Measurements from ENCODE around the gene FAM83C.
"Not testable (repeated sequence)": the region's sequence is repeated elsewhere in the genome, so short reads cannot be mapped to it uniquely, and the experiment has no call there.

Gene FAM83C

GRCh38 chr20:35317416-35318210 lies 25.4 kb upstream of the FAM83C start:
- DNase-seq, result no peak

GRCh38 chr20:35316086-35316485 lies 23.9 kb upstream of the FAM83C start:
- DNase-seq, result no peak

DNA sequence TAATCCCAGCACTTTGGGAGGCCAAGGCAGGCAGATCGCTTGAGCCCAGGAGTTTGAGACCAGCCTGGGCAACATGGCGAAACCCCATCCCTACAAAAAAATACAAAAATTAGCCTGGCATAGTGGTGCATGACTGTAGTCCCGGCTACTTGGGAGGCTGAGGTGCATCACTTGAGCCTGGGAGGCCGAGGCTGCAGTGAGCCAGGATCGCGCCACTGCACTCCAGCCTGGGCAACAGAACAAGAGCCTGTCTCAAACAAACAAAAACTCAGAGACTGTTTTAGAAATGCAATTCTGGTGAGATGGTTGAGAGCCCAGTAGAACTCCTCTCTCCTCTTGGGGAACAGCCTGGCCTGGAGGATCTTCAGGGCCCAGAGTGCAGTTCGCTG lies 23.4 kb upstream of the FAM83C start:
- DNase-seq, result not testable (repeated sequence)

- DNase-seq, result no peak
Observed at GRCh38 chr20:35314816-35315631, 22.8 kb upstream of the FAM83C start.

GRCh38 chr20:35312318-35312717 lies 20.1 kb upstream of the FAM83C start:
- no peak for DNase-seq

DNA sequence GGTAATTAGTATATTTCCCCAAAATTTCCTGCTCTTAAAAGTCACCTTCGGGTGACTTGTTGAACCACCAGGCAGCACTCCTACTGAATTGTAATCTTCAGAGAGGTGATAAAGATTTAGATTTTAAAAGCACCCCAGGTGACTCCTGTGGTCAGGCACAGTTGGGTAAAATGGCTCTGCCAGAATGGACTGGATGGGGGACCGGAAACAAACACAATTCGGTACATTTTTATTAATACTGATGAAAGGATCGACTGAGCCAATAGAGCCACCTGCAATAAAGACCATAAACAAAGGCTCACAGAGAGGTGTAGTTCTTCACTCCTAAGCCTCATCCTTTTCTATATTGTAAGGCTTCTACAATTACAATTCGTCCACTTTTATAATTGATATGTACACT lies 19.6 kb upstream of the FAM83C start:
- DNase-seq, result no peak

- no peak for DNase-seq
Observed at GRCh38 chr20:35311409-35311808, 19.2 kb upstream of the FAM83C start.

GRCh38 chr20:35307666-35308653 lies 15.7 kb upstream of the FAM83C start:
- no peak for DNase-seq

DNA sequence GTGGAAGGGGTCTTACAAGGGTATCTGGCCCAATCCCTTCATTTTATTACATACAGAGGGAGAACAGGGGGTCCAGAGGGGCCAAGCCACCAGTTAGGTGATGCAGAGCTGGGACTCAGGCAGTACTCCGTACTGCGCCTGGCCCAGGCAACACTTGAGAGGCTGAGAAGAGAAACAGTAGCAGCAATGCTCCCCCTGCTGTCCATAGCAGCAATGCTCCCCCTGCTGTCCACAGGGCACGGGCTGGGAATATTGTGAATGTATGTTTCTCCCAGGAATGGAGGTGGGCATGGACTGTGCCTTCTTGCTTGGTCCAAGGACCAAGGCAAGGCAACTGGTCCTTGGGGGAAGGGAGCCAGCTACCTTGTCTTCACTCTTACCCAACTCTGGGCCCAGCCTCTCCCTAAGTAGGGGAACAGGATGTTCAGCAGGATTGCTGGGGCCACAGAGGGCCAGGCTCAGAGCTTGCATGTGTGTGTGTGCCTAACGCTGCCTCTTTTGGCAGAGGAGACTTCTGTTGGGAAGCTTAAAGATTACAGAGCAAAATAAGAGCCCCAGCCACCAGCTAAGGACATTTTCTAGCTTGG lies 14.8 kb upstream of the FAM83C start:
- no peak for DNase-seq

- peak; percentile 17 for DNase-seq
Observed at GRCh38 chr20:35305682-35306556, 13.7 kb upstream of the FAM83C start.

- DNase-seq, result no peak
Observed at GRCh38 chr20:35304956-35305355, 12.7 kb upstream of the FAM83C start.

DNA sequence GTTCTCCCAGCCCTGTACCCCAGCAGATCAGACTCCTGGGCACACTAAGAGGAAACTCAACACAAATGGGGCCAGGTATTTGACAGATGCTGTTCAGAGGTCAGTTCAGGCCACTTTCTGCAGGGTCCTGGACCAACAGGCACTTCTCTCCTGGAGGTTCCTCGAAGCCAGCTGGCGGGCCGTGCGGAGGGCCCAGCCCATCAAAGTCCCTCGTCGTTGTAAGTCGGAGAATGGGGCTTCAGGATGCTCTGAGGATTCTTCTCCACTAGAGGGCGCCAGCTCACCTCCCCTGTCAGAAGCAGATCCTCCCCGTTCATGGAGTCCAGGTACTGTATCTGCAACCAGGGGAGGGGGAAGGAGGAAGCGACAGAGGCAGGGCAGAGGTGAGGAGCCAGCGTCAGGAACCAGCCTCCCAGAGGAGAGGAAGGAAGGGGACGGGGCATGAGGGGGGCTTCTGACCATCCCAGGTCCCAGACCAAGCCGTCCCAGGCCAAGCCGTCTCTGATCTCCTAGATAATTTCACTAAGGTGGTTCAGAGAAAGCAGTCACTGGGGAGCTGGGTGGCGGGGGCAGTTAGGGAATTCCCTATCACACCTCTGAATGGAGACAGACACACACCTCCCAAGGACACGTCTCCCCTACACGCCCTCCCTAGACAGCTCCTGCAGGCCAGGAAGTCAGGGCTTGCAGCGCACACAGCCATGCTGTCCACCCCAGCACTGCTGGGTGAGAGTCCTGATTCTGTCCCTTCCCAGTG lies 11.7 kb upstream of the FAM83C start:
- peak; percentile 69 for DNase-seq

GRCh38 chr20:35303382-35303734 lies 11.1 kb upstream of the FAM83C start:
- DNase-seq, result no peak

- no peak for DNase-seq
Observed at GRCh38 chr20:35302421-35303335, 10.5 kb upstream of the FAM83C start.

- no peak for DNase-seq
Observed at GRCh38 chr20:35301426-35301825, 9.2 kb upstream of the FAM83C start.

- DNase-seq, result no peak
Observed at GRCh38 chr20:35300469-35301262, 8.4 kb upstream of the FAM83C start.

GRCh38 chr20:35299780-35300179 lies 7.6 kb upstream of the FAM83C start:
- DNase-seq, result no peak

GRCh38 chr20:35298264-35298663 lies 6.0 kb upstream of the FAM83C start:
- DNase-seq, result no peak

GRCh38 chr20:35297740-35298139 lies 5.5 kb upstream of the FAM83C start:
- DNase-seq, result no peak

Data from activated CD4-positive, alpha-beta T cell treated with anti-CD3 and anti-CD28 coated beads for 1 hour (primary cell).